Measurements from ENCODE around the gene MCM5.

DNA sequence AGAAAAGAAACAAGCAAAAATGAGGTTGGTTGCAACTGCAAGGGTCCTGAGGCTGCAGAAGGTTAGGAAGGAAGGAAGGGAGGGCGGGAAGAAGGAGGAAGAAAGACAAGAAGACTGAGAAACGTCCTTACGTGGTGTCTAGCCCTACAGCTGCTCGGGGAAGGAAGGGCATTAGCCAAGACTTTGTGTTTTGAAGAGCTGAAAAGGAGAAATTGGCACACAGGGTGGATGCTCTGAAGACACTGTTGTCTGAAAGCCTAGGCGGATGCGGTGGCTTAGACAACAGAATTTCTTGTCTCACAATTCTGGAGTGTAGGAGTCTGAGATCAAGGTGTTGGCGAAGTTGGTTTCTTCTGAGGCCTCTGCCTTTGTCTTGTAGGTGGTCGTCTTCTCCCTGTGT is 60.7 kb downstream of the MCM5 start:
- TF ChIP-seq, protein P1, sequence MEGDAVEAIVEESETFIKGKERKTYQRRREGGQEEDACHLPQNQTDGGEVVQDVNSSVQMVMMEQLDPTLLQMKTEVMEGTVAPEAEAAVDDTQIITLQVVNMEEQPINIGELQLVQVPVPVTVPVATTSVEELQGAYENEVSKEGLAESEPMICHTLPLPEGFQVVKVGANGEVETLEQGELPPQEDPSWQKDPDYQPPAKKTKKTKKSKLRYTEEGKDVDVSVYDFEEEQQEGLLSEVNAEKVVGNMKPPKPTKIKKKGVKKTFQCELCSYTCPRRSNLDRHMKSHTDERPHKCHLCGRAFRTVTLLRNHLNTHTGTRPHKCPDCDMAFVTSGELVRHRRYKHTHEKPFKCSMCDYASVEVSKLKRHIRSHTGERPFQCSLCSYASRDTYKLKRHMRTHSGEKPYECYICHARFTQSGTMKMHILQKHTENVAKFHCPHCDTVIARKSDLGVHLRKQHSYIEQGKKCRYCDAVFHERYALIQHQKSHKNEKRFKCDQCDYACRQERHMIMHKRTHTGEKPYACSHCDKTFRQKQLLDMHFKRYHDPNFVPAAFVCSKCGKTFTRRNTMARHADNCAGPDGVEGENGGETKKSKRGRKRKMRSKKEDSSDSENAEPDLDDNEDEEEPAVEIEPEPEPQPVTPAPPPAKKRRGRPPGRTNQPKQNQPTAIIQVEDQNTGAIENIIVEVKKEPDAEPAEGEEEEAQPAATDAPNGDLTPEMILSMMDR (IDR thresholded peaks at IDR 0.05; ENCODE audit: insufficient read depth, low read depth, low read length), result no peak
- no peak for TF ChIP-seq EZH2 (IDR thresholded peaks at IDR 0.05; ENCODE audit: insufficient read depth, low read length)
